Stimulated activated CD4-positive, alpha-beta T cell treated with anti-CD3 and anti-CD28 coated beads, Interleukin-12 subunit alpha, Interleukin-12 subunit beta, amount 100 ng/mL, for 4 hours (primary cell): ENCODE data around the gene PRRG4.
"Not testable (repeated sequence)": the region's sequence is repeated elsewhere in the genome, so short reads cannot be mapped to it uniquely, and the experiment has no call there.

ENCODE experiments used
- DNase-seq: peaks from one replicate; pipeline ENCODE4 v3.0.0-alpha.2; 2020

The PRRG4 gene

DNA sequence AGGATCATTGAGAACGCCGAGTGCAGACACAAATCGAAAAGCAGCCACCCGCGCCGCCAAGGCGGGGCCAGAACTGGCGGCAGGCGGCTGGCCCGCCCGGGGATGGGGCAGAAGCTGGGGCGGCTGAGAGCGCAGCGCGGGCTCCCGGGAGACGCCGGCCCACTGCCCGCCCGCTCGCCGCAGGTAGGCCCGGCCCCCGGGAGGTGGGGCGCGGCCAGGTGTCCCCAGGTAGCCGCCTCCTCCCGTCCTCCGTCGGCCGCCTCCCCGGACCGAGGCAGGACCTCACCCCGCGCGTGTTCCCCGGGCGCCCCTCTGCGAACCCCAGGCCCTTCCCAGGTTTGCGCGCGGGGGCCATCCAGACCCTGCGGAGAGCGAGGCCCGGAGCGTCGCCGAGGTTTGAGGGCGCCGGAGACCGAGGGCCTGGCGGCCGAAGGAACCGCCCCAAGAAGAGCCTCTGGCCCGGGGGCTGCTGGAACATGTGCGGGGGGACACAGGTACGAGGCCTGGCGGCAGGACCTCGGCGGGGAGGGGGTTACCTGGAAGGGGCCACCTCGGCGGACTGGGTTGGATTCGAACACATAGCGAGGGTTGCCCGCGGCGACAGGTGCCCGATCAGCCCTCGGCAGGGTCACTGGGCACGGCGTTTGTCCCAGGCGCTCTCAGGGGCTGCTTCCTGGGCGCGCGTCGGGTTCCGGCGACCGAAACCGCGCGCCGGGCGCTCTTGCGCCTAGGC is at the start of gene PRRG4:
PRRG4 (plus strand) TSS at position 248 of the 733 bp plus-strand sequence. CDS start 603 bp downstream, outside the sequence.
- DNase-seq = peak; percentile 33

DNA sequence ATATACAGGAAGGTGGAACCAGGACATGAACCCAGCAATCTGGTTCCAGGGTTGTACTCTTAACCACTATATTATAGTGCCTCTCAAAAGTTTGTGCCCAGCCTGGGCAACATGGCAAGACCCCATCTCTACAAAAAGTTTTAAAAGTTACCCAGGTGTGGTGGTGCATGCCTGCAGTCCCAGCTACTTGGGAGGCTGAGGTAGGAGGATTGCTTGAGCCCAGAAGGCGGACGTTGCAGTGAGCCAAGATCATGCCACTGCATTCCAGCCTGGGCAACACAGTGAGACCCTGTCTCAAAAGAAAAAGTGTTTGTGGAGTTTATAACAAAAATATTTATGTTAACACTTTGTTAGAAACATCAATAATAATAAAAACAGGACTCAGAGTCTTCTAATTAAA is 48.9 kb upstream of the PRRG4 start:
- not testable (repeated sequence) for DNase-seq

DNA sequence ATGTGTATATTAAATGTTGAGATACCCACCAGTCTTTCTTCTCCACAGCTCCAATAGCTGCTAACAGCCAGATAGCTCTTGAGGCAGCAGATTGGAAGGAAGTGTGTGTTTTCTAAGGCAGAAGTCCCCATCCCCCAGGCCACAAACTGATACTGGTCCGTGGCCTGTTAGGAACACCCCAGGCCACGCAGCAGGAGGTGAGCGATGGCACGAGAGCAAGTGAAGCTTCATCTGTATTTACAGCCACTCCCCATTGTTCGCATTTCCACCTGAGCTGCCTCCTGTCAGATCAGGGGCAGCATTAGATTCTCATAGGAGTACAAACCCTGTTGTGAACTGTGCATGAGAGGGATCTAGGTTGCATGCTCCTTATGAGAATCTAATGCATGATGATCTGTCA is 48.0 kb upstream of the PRRG4 start:
- no peak for DNase-seq

DNA sequence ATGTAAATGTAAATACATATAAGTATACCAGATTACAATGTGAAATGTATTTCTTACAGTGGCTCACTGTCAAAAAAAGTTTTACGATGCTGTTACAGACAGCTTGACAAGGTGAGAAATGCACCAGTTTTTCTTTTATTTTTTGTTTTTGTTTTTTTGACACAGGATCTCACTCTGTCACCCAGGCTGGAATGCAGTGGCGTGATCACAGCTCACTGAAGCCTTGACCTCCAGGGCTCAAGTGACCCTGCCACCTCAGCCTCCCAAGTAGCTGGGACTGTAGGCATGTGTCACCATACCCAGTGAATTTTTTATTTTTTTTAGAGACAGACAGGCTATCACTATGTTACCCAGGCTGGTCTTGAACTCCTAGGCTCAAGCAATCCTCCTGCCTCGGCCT is 44.5 kb upstream of the PRRG4 start:
- no peak for DNase-seq

DNA sequence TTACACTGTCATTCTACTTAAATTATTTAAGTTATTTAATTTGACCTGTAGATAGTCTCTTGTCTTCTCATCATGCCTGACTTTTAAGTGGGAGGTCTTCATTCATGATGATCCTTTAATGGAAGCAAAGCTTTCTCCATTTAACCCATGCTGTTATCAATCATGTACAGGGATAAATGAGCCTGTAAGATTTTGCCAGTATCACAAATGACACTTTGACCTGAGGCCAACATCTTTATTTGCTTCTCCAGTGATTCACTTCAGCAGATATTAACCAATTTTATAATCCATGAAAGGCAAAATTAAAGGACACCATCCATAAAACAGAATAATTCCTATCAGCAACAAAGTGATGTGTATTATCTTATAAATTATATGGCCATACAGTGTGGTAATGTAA is 42.9 kb upstream of the PRRG4 start:
- no peak for DNase-seq

DNA sequence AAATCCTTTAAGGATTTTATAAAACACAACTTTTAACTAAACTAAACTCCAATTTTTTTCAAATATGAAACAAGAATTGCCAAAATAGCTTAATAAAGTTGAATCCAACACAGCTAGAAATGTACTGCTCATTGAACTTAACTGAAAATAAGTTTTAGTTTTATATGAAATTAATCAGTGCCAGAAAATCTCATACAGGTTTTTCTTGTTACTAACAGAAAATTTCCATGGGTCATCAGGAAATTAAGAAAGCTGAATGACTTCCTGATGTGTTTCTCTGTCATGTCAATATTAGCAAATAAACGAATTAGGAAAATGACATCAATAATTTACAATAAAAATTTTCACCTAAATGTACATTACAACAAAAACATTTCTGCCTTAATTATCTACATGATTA is 38.8 kb upstream of the PRRG4 start:
- no peak for DNase-seq

DNA sequence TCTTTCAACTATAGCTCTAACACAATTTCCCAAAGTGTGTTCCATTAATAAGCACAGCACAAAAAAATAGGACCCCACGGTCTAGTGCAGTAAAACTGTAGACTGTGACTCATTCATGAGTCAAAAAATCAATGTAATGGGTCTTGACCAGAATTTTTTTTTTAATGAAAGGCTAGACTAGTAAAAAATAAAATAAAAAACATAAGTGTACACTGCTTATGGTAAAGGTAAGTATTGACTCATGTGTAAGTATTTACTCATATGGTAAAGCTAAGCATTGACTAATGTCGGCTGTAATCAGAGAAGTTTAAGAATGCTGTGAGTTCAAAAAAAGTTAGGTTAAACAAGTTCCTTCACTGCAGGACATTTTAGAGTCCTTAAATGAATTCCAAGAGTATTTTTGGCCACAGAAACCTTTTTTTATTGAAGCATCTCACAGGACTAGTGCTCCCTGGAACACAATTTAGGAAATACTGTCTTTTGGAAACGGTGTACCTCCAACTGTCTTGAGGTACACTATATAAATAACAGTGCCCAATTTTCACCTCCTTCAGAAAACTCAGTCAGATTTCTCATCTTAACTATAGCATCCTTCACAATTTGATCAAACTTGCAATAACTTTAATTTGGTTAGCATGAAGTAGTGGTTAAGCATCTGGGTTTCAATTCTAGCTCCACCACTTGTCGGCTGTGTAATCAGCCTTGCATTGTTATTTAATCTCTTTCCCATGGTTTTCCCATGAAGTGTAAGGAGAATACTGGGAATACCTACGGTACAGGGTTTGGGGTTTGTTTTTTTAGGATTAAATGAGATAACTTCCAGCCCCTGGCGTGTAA is 37.4 kb upstream of the PRRG4 start:
- no peak for DNase-seq

DNA sequence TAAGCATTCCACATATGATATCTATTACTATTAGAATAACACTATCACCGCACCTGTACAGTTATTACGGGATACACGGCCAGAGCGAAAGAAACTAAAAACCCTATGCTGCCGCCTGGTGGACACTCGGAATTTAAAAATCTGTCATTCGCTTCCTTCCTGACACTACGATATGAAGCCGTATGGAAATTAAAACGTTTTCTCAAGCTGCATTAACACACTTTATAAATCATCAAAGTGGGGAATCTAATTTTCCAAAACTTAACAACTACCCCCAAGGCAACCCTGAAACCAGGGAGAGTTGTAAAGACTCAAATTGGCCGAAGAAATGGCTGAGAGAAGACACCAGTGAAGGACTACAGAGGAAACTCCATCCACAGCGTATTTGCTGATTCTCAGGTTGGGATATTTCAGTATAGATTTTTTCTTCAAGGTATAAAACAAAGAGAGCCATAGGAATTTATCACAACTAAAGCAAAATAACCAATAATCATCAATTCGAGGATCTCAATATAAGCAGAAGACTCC is 36.7 kb upstream of the PRRG4 start:
- peak; percentile 67 for DNase-seq

DNA sequence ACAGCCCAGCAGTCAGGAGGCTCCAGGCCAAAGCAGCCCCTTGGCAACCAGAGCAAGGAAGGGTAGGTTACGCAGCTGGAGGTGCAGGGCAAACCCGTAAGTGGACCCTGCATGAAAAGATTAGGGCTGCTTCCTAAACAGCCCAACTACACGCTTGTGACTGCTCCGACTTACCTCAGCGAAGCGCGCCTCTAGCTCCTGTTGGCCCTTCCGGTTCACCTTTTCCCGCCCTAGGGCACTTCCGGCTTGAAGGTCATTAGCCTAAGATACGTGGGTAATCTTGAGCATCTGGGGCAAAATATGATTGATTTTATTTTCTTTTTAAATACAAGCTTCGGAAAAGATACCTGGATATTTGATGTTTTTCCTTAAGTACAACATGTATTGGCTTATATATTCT is 35.3 kb upstream of the PRRG4 start, which contains the start of gene CCDC73:
CCDC73 (minus strand) TSS at position 224 of the 400 bp plus-strand sequence. CDS start 34,419 bp downstream, outside the sequence.
- no peak for DNase-seq

DNA sequence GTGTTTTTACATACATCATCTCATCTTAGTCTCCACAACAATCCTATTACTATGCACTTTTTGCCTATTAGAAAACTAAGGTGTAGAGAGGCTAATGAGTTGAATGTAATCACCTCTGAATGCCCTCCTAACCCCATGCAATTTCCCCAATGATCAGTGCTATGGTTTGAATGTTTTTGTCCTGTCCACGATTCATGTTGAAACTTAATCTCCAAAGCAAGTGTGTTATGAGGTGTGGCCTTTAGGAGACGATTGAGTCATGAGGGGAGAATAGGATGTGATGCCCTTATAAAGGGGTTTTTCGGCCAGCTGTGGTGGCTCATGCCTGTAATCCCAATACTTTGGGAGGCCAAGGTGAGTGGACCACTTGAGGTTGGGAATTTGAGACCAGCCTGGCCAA is 33.3 kb upstream of the PRRG4 start:
- DNase-seq = no peak

DNA sequence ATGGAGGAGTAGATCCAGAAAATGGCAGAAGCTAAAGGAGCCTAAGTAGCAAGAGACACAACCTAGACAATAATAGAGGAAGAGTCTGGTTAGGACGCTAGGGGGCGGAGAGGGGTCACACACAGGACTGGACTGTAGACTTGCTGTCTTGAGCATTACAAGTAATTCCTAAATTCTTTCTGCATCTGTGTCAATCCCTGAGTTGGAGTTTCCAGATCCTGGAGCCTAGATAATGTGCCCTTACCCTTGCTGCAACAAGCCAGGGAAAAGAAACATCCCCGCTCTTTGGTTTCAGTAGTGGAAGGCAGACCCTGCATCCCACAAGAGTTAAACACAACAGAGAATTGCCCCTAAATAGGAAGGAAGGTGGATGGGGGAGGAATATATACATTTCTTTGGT is 20.4 kb upstream of the PRRG4 start:
- peak; percentile 46 for DNase-seq

DNA sequence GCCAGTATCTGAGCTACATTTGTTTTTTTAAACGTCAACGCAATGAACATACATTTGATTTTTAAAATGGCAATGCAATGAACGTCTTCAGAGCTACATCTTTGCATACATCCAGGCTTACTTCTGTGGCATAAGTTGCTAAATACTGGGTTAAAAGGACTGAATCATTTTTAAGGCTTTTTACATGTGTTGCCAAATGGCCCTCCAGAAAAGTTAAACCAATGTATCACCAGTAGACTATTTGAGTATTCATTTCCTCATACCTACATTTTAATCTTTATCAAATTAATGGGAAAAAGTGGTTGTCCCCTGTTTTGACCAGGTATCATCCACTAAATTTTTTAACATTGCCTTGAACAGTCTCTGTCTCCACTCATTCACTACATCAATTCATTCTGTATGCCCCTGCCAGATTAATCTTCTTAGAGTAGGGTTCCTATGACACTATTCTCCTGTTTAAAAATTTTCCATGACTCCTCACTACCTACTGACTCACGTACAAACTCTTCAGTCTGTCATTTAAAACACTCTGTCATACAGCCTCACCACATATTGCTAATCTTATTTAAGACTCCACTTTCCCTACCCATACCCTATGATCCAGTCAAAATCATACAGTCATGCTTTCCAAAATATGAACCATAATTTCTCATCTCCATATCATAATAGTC is 12.4 kb upstream of the PRRG4 start:
- DNase-seq = no peak

DNA sequence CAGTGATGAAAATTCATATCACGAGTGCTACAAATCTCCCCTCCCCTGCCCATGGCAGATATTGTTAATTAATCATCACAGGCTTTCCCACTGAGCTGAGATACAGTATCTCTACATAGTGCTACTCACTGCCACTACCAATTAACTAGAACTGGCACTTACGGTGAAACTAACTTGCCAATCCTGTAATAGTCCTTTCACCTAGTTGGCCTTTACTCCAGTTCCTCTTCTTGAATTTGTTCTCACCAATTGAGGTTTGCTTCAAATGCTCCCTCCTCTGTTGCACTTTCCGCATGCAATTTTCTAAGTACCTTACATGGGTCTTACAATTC is 11.9 kb upstream of the PRRG4 start:
- DNase-seq = no peak

DNA sequence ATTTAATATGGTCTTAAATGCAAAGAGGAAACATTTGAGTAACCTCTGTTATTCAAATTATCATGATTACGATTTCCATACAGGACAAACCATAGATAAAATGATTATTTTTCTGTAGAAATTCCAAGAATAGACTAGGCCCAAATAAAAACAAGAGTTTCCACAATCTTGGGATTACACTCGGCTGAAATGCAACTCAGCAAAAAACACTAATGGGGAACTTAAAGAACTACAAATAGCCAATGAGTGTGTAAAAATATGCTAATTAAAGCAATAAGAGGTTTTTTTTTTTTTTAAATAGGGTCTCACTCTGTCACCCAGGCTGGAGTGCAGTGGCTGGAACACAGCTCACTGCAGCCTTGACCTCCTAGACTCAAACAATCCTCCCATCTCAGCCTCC is 10.5 kb upstream of the PRRG4 start:
- no peak for DNase-seq

DNA sequence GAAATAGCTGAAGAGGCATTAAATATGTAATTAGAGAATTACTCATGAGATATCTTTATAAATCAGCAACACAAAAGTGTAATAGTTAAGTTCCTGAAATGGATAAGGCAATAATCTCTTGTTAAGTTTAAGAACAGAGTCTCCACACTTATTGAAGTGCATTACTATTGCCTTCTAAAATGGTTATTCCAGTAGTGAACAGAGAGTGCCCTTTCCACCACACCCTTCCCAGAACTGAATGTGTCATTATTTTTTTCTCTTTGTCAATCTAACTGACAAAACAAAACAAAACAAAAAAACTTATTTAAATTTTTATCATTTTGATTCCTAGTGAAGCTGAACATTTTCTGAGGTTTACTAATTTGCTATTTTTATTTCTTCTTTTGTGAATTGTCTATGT is 9.2 kb upstream of the PRRG4 start:
- DNase-seq = no peak

DNA sequence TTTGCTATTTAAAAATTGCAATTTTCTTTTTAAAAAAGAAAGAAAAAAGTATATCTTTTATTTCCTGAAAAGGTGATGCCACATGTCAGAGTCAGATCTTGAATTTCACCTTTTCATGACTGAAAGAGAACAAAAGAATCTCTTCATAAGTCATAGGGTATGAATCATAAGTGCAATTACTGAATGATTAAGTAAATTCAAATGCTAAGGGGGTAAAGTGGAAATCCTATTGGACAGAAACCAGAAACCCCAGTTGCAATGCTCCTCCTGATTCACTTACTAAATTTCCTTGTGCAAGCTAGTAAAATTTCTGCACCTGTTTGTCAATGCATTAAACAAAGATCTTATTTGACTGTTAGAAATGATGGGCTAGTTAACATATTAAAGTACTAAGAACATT is 8.2 kb upstream of the PRRG4 start:
- DNase-seq = no peak

DNA sequence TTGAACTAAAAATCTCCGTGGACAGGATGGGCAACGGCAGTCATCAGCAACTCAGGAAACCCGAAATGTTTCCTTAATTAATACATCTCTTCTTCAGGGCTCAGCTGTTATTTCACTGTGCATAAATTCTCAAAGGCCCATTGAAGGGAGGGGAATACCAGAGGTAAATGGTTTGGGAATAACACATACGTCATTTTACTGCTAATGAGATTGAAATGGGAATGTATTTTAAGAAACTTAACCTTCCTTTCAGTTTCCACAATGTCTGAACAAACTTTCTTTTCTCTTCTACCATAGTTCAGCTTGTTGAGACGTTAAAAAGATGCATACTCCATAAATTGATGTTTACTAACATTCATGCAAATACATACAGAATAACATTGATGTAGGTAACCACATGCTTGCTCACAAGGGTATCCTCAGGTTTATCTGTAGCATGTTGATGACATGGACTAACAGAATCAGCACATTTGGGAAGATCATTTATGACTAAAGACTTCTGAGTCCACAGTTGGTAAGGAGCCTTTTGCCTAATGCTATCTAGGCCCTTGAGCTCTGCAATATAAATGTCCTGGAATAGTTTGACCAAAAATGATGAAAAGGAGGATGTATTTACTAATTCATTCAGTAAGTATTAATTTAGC is 7.7 kb upstream of the PRRG4 start:
- no peak for DNase-seq

DNA sequence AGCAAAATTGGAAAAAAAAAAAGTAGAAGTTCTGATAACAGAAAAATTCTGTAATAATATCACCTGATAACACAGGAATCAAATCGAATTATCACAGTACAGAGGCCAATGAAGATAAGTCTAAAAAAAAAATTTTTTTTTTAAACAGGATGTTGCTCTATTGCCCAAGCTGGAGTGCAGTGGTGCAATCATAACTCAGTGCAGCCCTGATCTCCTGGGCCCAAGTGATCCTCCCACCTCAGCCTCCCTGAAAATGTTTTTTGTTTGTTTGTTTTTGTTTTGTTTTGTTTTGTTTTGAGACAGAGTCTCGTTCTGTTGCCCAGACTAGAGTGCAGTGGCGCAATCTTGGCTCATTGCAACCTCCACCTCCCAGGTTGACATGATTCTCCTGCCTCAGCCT is 6.1 kb upstream of the PRRG4 start:
- not testable (repeated sequence) for DNase-seq

DNA sequence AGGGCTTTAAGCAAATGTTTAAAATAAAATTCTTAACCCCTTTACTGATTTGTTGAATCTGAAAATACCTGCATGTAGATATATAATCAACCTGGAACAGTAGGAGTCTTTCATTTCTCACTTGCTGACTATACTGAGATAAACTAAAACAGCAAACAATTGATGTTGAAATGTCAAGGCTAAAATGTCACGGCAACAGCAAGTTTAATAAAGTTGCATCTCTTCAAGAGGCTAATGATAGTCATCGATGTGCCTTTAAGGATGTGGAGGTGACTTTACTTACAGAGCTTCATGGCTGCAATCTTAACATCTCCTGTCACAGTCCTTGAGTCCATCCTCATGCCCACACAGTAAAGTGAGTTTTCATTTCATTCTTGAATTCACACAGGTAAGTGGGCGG is 3.6 kb upstream of the PRRG4 start:
- no peak for DNase-seq

DNA sequence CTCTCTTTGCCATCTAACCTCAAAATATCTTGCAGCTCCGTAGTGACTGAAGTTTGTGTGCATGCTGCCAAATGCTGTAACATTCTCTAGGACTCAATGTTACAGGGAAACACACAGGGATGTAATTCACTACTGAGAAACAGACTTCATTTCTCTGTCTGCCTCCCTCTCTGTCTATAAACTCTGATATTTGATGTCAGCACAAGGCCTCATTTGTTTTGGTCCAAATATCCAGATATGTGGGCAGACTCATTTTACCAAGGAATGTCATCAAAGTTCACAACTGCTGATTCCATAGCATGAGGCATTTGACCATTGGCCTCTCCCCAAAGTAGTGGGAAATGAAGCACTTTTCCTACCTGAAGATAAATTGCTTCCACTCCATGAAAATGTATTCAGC is 2.5 kb upstream of the PRRG4 start:
- DNase-seq = no peak

DNA sequence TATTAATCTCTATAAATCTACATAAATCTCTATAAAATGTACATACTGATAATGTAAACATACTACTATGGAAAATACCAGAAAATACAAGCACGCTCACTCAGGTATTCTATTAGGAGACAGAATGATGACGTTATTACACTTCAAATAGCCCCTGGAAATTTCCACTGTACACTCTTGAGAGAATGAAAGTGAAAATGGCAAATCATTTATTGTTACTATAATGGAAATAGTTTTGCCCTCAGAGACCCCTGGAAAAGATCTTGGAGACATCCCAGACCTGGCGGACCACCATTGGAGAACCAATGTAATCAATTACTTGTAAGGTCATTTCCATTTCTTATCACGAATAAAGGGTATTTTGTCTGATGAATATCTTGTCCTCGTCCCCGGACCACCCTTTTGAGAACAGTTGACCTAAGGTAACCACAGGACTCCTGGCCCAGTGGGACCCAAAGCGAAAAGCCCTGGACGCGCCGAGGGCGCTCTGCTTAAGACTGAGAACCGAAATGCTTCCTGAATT is 509 bp upstream of the PRRG4 start:
- no peak for DNase-seq

DNA sequence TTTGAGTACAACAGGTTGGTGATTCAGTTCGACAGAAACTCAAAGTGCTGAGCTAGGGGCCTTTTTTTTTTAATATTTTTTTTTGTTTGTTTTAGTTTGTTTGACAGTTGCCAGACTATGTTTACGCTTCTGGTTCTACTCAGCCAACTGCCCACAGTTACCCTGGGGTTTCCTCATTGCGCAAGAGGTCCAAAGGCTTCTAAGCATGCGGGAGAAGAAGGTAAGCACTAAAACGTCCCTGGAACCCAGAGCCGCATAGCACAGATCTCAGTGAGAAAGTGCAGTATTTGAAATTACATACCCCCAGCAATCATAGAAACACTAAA is 649 bp downstream of the PRRG4 start:
- no peak for DNase-seq

DNA sequence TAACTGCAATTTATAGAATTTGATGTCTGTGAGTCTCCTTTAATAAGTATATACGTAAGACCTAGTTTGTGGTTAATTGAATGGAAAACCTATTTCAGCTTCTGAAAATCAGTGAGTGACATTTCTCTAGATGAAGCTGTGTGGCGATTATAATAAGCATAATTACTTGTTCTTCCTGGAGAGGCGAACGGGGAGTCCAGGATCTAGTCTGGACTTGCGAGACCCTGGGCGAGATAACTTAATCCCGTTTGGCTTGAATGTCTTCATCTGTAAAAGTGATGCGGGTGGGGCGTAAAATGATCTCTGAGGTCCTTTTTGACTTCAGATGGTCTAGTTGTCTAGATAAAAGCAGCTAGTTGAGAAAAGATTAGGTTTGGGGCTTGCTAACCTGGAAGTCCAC is 1.1 kb downstream of the PRRG4 start:
- DNase-seq = no peak
